ENCODE results near the gene ATG13. TPM values are rescaled to one million over a fixed set of nuclear protein-coding genes. Genes with fewer than 3 reads are reported as not detected.

ATG13 gene
- total RNA-seq, 1 experiment from 2014 or later = 69.2 TPM

GRCh38 chr11:46643986-46644385 is 26.6 kb downstream of the ATG13 start:
- Histone ChIP-seq H3K36me3 (ENCODE audit: control insufficient read depth in 1 of 2, insufficient read depth in 2 of 2, low read length in 2 of 2) (peaks cover 0 to 11% of the 10 kb centered on the region in 2 experiments; a peak in 2 of 4 replicates), H3K4me1 (ENCODE audit: control insufficient read depth in 1 of 2, insufficient read depth in 2 of 2, low read length in 2 of 2) (no peaks in the 10 kb centered on the region), H3K4me3 (replicated peaks in 1 of 2; ENCODE audit: low read depth in 1 of 2, low read length in 2 of 2) (no peak overlapping the region), H3K4me2 (ENCODE audit: low read length) (no peak overlapping the region), H3K27ac (ENCODE audit: low read depth, low read length) (no peak overlapping the region), H3K27me3 (ENCODE audit: insufficient read depth, low read length) (no peaks in the 10 kb centered on the region), H3K79me2 (ENCODE audit: insufficient read depth, low read length) (no peaks in the 10 kb centered on the region), H4K20me1 (ENCODE audit: insufficient read depth) (no peaks in the 10 kb centered on the region), H3K9me3 (ENCODE audit: control insufficient read depth in 1 of 2, insufficient read depth in 1 of 2, low read depth in 1 of 2, low read length in 2 of 2) (no peaks in the 10 kb centered on the region), H2AFZ (ENCODE audit: low read depth, low read length, poor library complexity, severe bottlenecking) (no peak overlapping the region), H3K9ac (ENCODE audit: low read length) (no peak overlapping the region), H3K9me2 (ENCODE audit: insufficient read depth) (no peaks in the 10 kb centered on the region)
- ChIA-PET RAD21 (ENCODE audit: low non-redundant PET in 1 of 2, low total read pairs in 2 of 2, uncharacterized antibody in 2 of 2, unreplicated experiment in 2 of 2) (no interaction called here), CTCF (no interaction called here), POLR2A (no interaction called here)
- ATAC-seq (no peak), DNase-seq (ENCODE audit: low read depth, low spot score) (no peak)
- no peak for TF ChIP-seq ZNF274 (IDR thresholded peaks at IDR 0.05; ENCODE audit: low read depth, low read length)
- no TSS peak for BruUV-seq (replicated peaks)
- intact Hi-C loops (cut with micrococcal nuclease) = no loop called here

GRCh38 chr11:46649180-46649738 is 31.9 kb downstream of the ATG13 start:
- Histone ChIP-seq H2AFZ (ENCODE audit: low read depth, low read length, poor library complexity, severe bottlenecking) (no peak overlapping the region), H3K9ac (ENCODE audit: low read length) (no peak overlapping the region), H4K20me1 (ENCODE audit: insufficient read depth) (no peaks in the 10 kb centered on the region), H3K4me3 (replicated peaks in 1 of 2; ENCODE audit: low read depth in 1 of 2, low read length in 2 of 2) (no peak overlapping the region), H3K4me2 (ENCODE audit: low read length) (no peak overlapping the region), H3K27me3 (ENCODE audit: insufficient read depth, low read length) (no peaks in the 10 kb centered on the region), H3K27ac (ENCODE audit: low read depth, low read length) (no peak overlapping the region), H3K9me3 (ENCODE audit: control insufficient read depth in 1 of 2, insufficient read depth in 1 of 2, low read depth in 1 of 2, low read length in 2 of 2) (no peaks in the 10 kb centered on the region), H3K79me2 (ENCODE audit: insufficient read depth, low read length) (no peaks in the 10 kb centered on the region), H3K9me2 (ENCODE audit: insufficient read depth) (no peaks in the 10 kb centered on the region), H3K4me1 (ENCODE audit: control insufficient read depth in 1 of 2, insufficient read depth in 2 of 2, low read length in 2 of 2) (no peaks in the 10 kb centered on the region), H3K36me3 (ENCODE audit: control insufficient read depth in 1 of 2, insufficient read depth in 2 of 2, low read length in 2 of 2) (peaks cover 9 to 28% of the 10 kb centered on the region in 2 experiments)
- TF ChIP-seq ZFX (IDR thresholded peaks at IDR 0.05) (no peak), EZH2 (IDR thresholded peaks at IDR 0.05) (no peak), FOSL1 (IDR thresholded peaks at IDR 0.05; ENCODE audit: low read depth) (no peak), TCF7L2 (IDR thresholded peaks at IDR 0.05; ENCODE audit: borderline replicate concordance, extremely low read depth, insufficient read depth, insufficient read length) (no peak), POLR2A (IDR thresholded peaks at IDR 0.05; ENCODE audit: borderline replicate concordance, extremely low read depth, insufficient read depth, insufficient read length) (no peak), SRF (IDR thresholded peaks at IDR 0.05; ENCODE audit: low read depth) (no peak), ZBTB33 (IDR thresholded peaks at IDR 0.05; ENCODE audit: extremely low read depth, insufficient replicate concordance, low read length) (no peak), CBX3 (IDR thresholded peaks at IDR 0.05; ENCODE audit: low read depth) (no peak)
- RAD21 ChIA-PET (ENCODE audit: low non-redundant PET in 1 of 2, low total read pairs in 2 of 2, uncharacterized antibody in 2 of 2, unreplicated experiment in 2 of 2) = no interaction called here
- no TSS peak for BruUV-seq (replicated peaks)
- POLR2A ChIA-PET = no interaction called here
- DNase-seq (ENCODE audit: low read depth, low spot score) (no peak), ATAC-seq (no peak)
- intact Hi-C loops (cut with micrococcal nuclease) = no loop called here
- CTCF ChIA-PET = no interaction called here
